ENCODE results near the gene TWIST2. TPM values are rescaled to one million over a fixed set of nuclear protein-coding genes. Genes with fewer than 3 reads are reported as not detected.

The TWIST2 gene
- total and polyA plus RNA-seq, 11 donors, result 0.39 to 10.9 (median 1.4) TPM

GRCh38 chr2:238947920-238948710, 100.2 kb downstream of the TWIST2 start:
- no peak for TF ChIP-seq CTCF (IDR thresholded peaks at IDR 0.05)
- TF ChIP-seq POLR2A (IDR thresholded peaks at IDR 0.05), result no peak
- Histone ChIP-seq H3K9me3 (no peaks in the 10 kb centered on the region), H3K27ac (no peak overlapping the region), H3K27me3 (peaks cover 0 to 5% (median 0%) of the 10 kb centered on the region in 9 donors), H3K36me3 (no peaks in the 10 kb centered on the region), H3K4me1 (peaks cover 0 to 12% (median 0%) of the 10 kb centered on the region in 12 donors), H3K4me3 (peak overlapping the region in 1 of 12 donors; percentile 4)
- intact Hi-C loops (cut with DNase I), result loop anchor here in 1 of 10 donors (10.0 kb wide), 1 partner anchor 163 kb away; no protein-coding TSS in a partner anchor
- peak; percentile 41 to 78 (median 64) for ATAC-seq
- DNase-seq, result peak in 4 of 5 donors; percentile 38 to 69 (median 44)
- 57 to 63% (median 58%) methylated on average over 10 of the region's 10 CpGs for WGBS, 4 donors

DNA sequence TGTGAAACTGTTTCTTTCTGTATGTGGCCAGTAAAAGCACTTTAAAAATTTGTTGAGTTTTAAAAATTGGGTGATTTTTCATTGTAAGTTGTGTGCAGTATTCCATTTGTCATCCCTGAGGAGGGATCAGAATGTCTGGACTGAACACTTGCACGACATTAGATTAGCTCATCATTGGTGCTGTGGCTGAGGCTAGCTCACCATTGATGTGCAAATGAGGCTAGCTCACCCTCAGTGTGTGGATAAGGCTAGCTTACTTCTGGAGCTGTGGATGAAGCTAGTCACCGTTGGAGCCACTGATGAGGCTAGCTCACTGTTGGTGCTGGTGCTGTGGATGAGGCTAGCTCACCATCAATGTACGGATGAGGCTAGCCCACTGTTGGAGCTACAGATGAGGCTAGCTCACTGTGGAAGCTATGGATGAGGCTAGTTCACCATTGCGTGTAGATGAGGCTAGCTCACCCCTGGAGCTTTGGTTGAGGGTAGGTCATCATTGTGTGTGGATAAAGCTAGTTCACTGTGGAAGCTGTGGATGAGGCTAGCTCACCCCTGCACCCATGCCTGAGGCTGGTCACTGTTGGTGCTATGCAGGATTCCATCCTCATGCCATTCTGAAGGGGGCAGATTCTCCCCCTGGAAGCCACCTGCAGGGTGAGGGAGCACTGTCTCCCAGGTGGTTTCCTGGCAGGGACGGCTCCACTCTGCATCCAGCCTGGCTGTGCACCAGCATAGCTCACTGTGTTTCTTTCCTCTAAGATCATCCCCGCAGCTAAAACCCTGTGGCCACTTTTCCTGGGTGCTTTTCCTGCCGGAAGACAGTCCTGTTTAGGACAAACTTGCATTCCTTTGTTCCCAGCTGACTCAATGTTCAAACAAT, 101.1 kb downstream of the TWIST2 start:
- peaks cover 0 to 12% (median 0%) of the 10 kb centered on the region in 12 donors for H3K4me1 ChIP-seq
- intact Hi-C loops (cut with DNase I), result loop anchor here in 1 of 10 donors (10.0 kb wide), 1 partner anchor 164 kb away; no protein-coding TSS in a partner anchor
- peaks cover 0 to 5% (median 0%) of the 10 kb centered on the region in 9 donors for H3K27me3 ChIP-seq
- 75 to 80% (median 78%) methylated on average over 6 to 7 of the region's 7 CpGs for WGBS, 4 donors
- ATAC-seq (peak in 1 of 4 donors; percentile 18), DNase-seq (peak in 1 of 5 donors; percentile 20)
- H3K9me3 ChIP-seq, result no peaks in the 10 kb centered on the region
- no peak for TF ChIP-seq CTCF (IDR thresholded peaks at IDR 0.05)
- TF ChIP-seq POLR2A (IDR thresholded peaks at IDR 0.05), result no peak
- no peak overlapping the region for H3K27ac ChIP-seq
- H3K36me3 ChIP-seq, result no peaks in the 10 kb centered on the region
- H3K4me3 ChIP-seq, result no peak overlapping the region

DNA sequence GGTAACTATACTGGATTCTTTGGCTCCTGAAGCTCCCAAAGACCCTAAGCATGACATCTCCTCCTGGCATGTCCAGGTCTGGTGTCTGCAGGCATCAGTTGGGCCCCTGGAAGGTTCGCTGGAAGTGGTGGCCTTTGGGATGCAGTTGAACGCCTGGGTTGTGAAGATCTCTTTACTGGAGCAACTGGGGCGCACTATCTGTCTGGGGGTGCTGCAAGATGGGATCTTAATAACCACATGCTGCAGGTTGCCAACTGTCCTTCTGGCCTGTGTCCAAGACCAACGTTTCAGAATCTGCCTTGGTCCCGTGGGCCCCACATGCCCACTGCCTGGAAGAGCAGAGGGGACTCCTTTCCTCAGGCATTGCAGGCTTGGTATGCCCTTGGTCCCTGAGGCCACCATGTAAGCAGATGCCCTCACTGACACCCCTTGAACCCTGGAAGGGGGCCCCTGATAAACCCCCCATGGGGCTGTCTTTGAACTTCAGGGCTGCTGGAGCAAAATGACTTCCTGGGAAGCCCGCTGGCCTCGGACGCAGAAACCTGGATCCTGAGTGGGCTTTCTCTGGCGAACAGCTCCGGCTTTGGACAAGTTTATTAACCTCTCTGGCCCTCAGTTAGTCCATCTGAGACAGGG, 101.9 kb downstream of the TWIST2 start:
- Histone ChIP-seq H3K36me3 (no peaks in the 10 kb centered on the region), H3K27me3 (peaks cover 0 to 10% (median 2%) of the 10 kb centered on the region in 9 donors), H3K27ac (no peak overlapping the region), H3K4me3 (no peak overlapping the region), H3K9me3 (no peaks in the 10 kb centered on the region), H3K4me1 (peaks cover 0 to 12% (median 0%) of the 10 kb centered on the region in 12 donors)
- DNase-seq (peak in 1 of 5 donors; percentile 19), ATAC-seq (no peak)
- 72 to 84% (median 78%) methylated on average over 9 to 10 of the region's 10 CpGs for WGBS, 4 donors
- TF ChIP-seq CTCF (IDR thresholded peaks at IDR 0.05) (no peak), POLR2A (IDR thresholded peaks at IDR 0.05) (no peak)
- intact Hi-C loops (cut with DNase I), result loop anchor here in 1 of 10 donors (10.0 kb wide), 1 partner anchor 165 kb away; no protein-coding TSS in a partner anchor
